ENCODE data around the gene CELSR1. TPM values are rescaled to one million over a fixed set of nuclear protein-coding genes. Genes with fewer than 3 reads are reported as not detected.
"Not testable (repeated sequence)": the region's sequence is repeated elsewhere in the genome, so short reads cannot be mapped to it uniquely, and the experiment has no call there.

The CELSR1 gene
- total RNA-seq, 1 donor from 2014 or later: 0.27 TPM

- DNase-seq: no peak
- Mint-ChIP-seq H3K27ac (ENCODE audit: unreplicated experiment) (no peak overlapping the region), H3K27me3 (ENCODE audit: unreplicated experiment) (peaks cover 2% of the 10 kb centered on the region), H3K9me3 (ENCODE audit: unreplicated experiment) (peaks cover 4% of the 10 kb centered on the region), H3K4me1 (ENCODE audit: low read depth, unreplicated experiment) (no peaks in the 10 kb centered on the region), H3K4me3 (ENCODE audit: unreplicated experiment) (no peak overlapping the region), H3K36me3 (ENCODE audit: unreplicated experiment) (no peaks in the 10 kb centered on the region)
- no peak for TF ChIP-seq CTCF (IDR thresholded peaks at IDR 0.05; ENCODE audit: partially characterized antibody, unreplicated experiment)
These were observed 130.6 kb downstream of the CELSR1 start for GRCh38 chr22:46406791-46407190.

- no peaks in the 10 kb centered on the region for H3K4me1 Mint-ChIP-seq (ENCODE audit: low read depth, unreplicated experiment)
These were observed 131.1 kb downstream of the CELSR1 start for GRCh38 chr22:46406349-46406748.

GRCh38 chr22:46405901-46406300 lies 131.5 kb downstream of the CELSR1 start:
- H3K4me1 Mint-ChIP-seq (ENCODE audit: low read depth, unreplicated experiment): no peaks in the 10 kb centered on the region
- no peaks in the 10 kb centered on the region for H3K36me3 Mint-ChIP-seq (ENCODE audit: unreplicated experiment)
- H3K27me3 Mint-ChIP-seq (ENCODE audit: unreplicated experiment): peaks cover 2% of the 10 kb centered on the region
- peaks cover 4% of the 10 kb centered on the region for H3K9me3 Mint-ChIP-seq (ENCODE audit: unreplicated experiment)
- no peak overlapping the region for H3K4me3 Mint-ChIP-seq (ENCODE audit: unreplicated experiment)
- no peak for TF ChIP-seq CTCF (IDR thresholded peaks at IDR 0.05; ENCODE audit: partially characterized antibody, unreplicated experiment)
- DNase-seq: no peak
- no peak overlapping the region for H3K27ac Mint-ChIP-seq (ENCODE audit: unreplicated experiment)

More at GRCh38 chr22:46406349-46406748, 131.1 kb downstream of the CELSR1 start:
- no peak for DNase-seq
- TF ChIP-seq CTCF (IDR thresholded peaks at IDR 0.05; ENCODE audit: partially characterized antibody, unreplicated experiment): no peak
- H3K27ac Mint-ChIP-seq (ENCODE audit: unreplicated experiment): no peak overlapping the region
- peaks cover 4% of the 10 kb centered on the region for H3K9me3 Mint-ChIP-seq (ENCODE audit: unreplicated experiment)
- H3K27me3 Mint-ChIP-seq (ENCODE audit: unreplicated experiment): peaks cover 2% of the 10 kb centered on the region
- H3K36me3 Mint-ChIP-seq (ENCODE audit: unreplicated experiment): no peaks in the 10 kb centered on the region
- H3K4me3 Mint-ChIP-seq (ENCODE audit: unreplicated experiment): no peak overlapping the region

- DNase-seq; H3K4me1 Mint-ChIP-seq (ENCODE audit: low read depth, unreplicated experiment); H3K4me3 Mint-ChIP-seq (ENCODE audit: unreplicated experiment); H3K27ac Mint-ChIP-seq (ENCODE audit: unreplicated experiment); H3K36me3 Mint-ChIP-seq (ENCODE audit: unreplicated experiment); H3K9me3 Mint-ChIP-seq (ENCODE audit: unreplicated experiment); H3K27me3 Mint-ChIP-seq (ENCODE audit: unreplicated experiment): not testable (repeated sequence)
These were observed 133.5 kb downstream of the CELSR1 start for GRCh38 chr22:46403880-46404279.

GRCh38 chr22:46402505-46402904 lies 134.9 kb downstream of the CELSR1 start:
- no peak for TF ChIP-seq CTCF (IDR thresholded peaks at IDR 0.05; ENCODE audit: partially characterized antibody, unreplicated experiment)
- DNase-seq: no peak
- H3K9me3 Mint-ChIP-seq (ENCODE audit: unreplicated experiment): peaks cover 2% of the 10 kb centered on the region
- no peak overlapping the region for H3K4me3 Mint-ChIP-seq (ENCODE audit: unreplicated experiment)
- peaks cover 5% of the 10 kb centered on the region for H3K27me3 Mint-ChIP-seq (ENCODE audit: unreplicated experiment)
- H3K27ac Mint-ChIP-seq (ENCODE audit: unreplicated experiment): no peak overlapping the region
- no peaks in the 10 kb centered on the region for H3K36me3 Mint-ChIP-seq (ENCODE audit: unreplicated experiment)
- no peaks in the 10 kb centered on the region for H3K4me1 Mint-ChIP-seq (ENCODE audit: low read depth, unreplicated experiment)

- no peak for DNase-seq
- Mint-ChIP-seq H3K27ac (ENCODE audit: unreplicated experiment) (no peak overlapping the region), H3K4me3 (ENCODE audit: unreplicated experiment) (no peak overlapping the region), H3K36me3 (ENCODE audit: unreplicated experiment) (no peaks in the 10 kb centered on the region), H3K4me1 (ENCODE audit: low read depth, unreplicated experiment) (no peaks in the 10 kb centered on the region), H3K27me3 (ENCODE audit: unreplicated experiment) (peaks cover 12% of the 10 kb centered on the region), H3K9me3 (ENCODE audit: unreplicated experiment) (no peaks in the 10 kb centered on the region)
- no peak for TF ChIP-seq CTCF (IDR thresholded peaks at IDR 0.05; ENCODE audit: partially characterized antibody, unreplicated experiment)
These were observed 136.1 kb downstream of the CELSR1 start for GRCh38 chr22:46401370-46401769.

Measured in glutamatergic neuron (in vitro differentiated cells).